ENCODE measurements around the gene TDP1.

TDP1 gene

GRCh38 chr14:89986462-89987160 is 30.9 kb downstream of the TDP1 start:
- no peak for TF ChIP-seq ZFP3 (CRISPR knock-in tag; IDR thresholded peaks at IDR 0.05)
- no peak for TF ChIP-seq BACH2 (CRISPR knock-in tag; IDR thresholded peaks at IDR 0.05; ENCODE audit: borderline replicate concordance)
- no peak for TF ChIP-seq ISL1 (CRISPR knock-in tag; IDR thresholded peaks at IDR 0.05)
- no peak for TF ChIP-seq GLIS3 (CRISPR knock-in tag; IDR thresholded peaks at IDR 0.05)
- TF ChIP-seq POU6F1 (CRISPR knock-in tag; IDR thresholded peaks at IDR 0.05; ENCODE audit: borderline replicate concordance, low read depth) = no peak
- TF ChIP-seq ZFP30 (CRISPR knock-in tag; IDR thresholded peaks at IDR 0.05) = no peak
- TF ChIP-seq TSHZ2 (CRISPR knock-in tag; IDR thresholded peaks at IDR 0.05) = no peak
- no peak for TF ChIP-seq CSDC2 (CRISPR knock-in tag; IDR thresholded peaks at IDR 0.05)
- no peak for TF ChIP-seq ARNTL (CRISPR knock-in tag; IDR thresholded peaks at IDR 0.05; ENCODE audit: borderline replicate concordance, low read depth)
- no peak for TF ChIP-seq TOX (CRISPR knock-in tag; IDR thresholded peaks at IDR 0.05; ENCODE audit: borderline replicate concordance)
- TF ChIP-seq CREB5 (CRISPR knock-in tag; IDR thresholded peaks at IDR 0.05; ENCODE audit: low read depth) = no peak
- no peak for ATAC-seq

GRCh38 chr14:89987161-89987475 is 31.4 kb downstream of the TDP1 start:
- TF ChIP-seq OSR1 (CRISPR knock-in tag; IDR thresholded peaks at IDR 0.05) = no peak
- no peak for TF ChIP-seq BACH2 (CRISPR knock-in tag; IDR thresholded peaks at IDR 0.05; ENCODE audit: borderline replicate concordance)
- no peak for TF ChIP-seq ZFP30 (CRISPR knock-in tag; IDR thresholded peaks at IDR 0.05)
- no peak for TF ChIP-seq POU6F1 (CRISPR knock-in tag; IDR thresholded peaks at IDR 0.05; ENCODE audit: borderline replicate concordance, low read depth)
- TF ChIP-seq ZNF70 (CRISPR knock-in tag; IDR thresholded peaks at IDR 0.05) = no peak
- TF ChIP-seq ZNF8 (CRISPR knock-in tag; IDR thresholded peaks at IDR 0.05) = no peak
- no peak for TF ChIP-seq PATZ1 (CRISPR knock-in tag; IDR thresholded peaks at IDR 0.05; ENCODE audit: borderline replicate concordance)
- TF ChIP-seq ZC3H10 (CRISPR knock-in tag; IDR thresholded peaks at IDR 0.05) = no peak
- no peak for TF ChIP-seq TCF4 (CRISPR knock-in tag; IDR thresholded peaks at IDR 0.05; ENCODE audit: borderline replicate concordance)
- TF ChIP-seq SNAI2 (CRISPR knock-in tag; IDR thresholded peaks at IDR 0.05) = no peak

GRCh38 chr14:89988787-89989186 is 33.1 kb downstream of the TDP1 start:
- ATAC-seq = no peak
- TF ChIP-seq PATZ1 (CRISPR knock-in tag; IDR thresholded peaks at IDR 0.05; ENCODE audit: borderline replicate concordance) (no peak), CSDC2 (CRISPR knock-in tag; IDR thresholded peaks at IDR 0.05) (no peak), ZNF565 (CRISPR knock-in tag; conservative IDR thresholded peaks at IDR 0.05; ENCODE audit: low read depth) (no peak), TOX (CRISPR knock-in tag; IDR thresholded peaks at IDR 0.05; ENCODE audit: borderline replicate concordance) (no peak), CREB5 (CRISPR knock-in tag; IDR thresholded peaks at IDR 0.05; ENCODE audit: low read depth) (no peak), ZNF70 (CRISPR knock-in tag; IDR thresholded peaks at IDR 0.05) (no peak), ZFP3 (CRISPR knock-in tag; IDR thresholded peaks at IDR 0.05) (no peak), GLIS3 (CRISPR knock-in tag; IDR thresholded peaks at IDR 0.05) (no peak)

More at GRCh38 chr14:89987161-89987475, 31.4 kb downstream of the TDP1 start:
- no peak for ATAC-seq
